HG02852 (cell line): ENCODE results near the gene IFI30.

ENCODE experiments used
- ATAC-seq: cut with Tn5 transposase; IDR thresholded peaks from one replicate; pipeline ENCODE4 v1.9.1; 2021; ENCODE audit warnings: mild to moderate bottlenecking, moderate library complexity; ENCODE audit not compliant: unreplicated experiment

The IFI30 gene

GRCh38 chr19:18170714-18171255, 2.8 kb upstream of the IFI30 start:
- ATAC-seq = no peak

- no peak for ATAC-seq
Observed at GRCh38 chr19:18171605-18172327, 1.8 kb upstream of the IFI30 start.

- no peak for ATAC-seq
Observed at GRCh38 chr19:18172331-18173053, 1.1 kb upstream of the IFI30 start.

GRCh38 chr19:18173054-18173571, 500 bp upstream of the IFI30 start:
- ATAC-seq = no peak

GRCh38 chr19:18174983-18175382, 1.4 kb downstream of the IFI30 start:
- no peak for ATAC-seq

GRCh38 chr19:18176367-18177310, 3.0 kb downstream of the IFI30 start:
- no peak for ATAC-seq

- no peak for ATAC-seq
Observed at GRCh38 chr19:18179957-18180356, 6.3 kb downstream of the IFI30 start.

GRCh38 chr19:18183529-18183928, 9.9 kb downstream of the IFI30 start:
- no peak for ATAC-seq

GRCh38 chr19:18185538-18185937, 11.9 kb downstream of the IFI30 start:
- ATAC-seq = no peak

GRCh38 chr19:18190278-18190677, 16.7 kb downstream of the IFI30 start:
- no peak for ATAC-seq

- ATAC-seq = no peak
Observed at GRCh38 chr19:18191640-18192062, 18.0 kb downstream of the IFI30 start.

GRCh38 chr19:18192673-18193387, 19.2 kb downstream of the IFI30 start, which contains the start of gene MPV17L2:
Gene MPV17L2, plus strand, starts transcription at chr19:18193218. Its CDS starts 64 bp downstream, at chr19:18193282.
- ATAC-seq = peak; percentile 83

- ATAC-seq = peak; percentile 2
Observed at GRCh38 chr19:18193388-18194180, 20.0 kb downstream of the IFI30 start.

- no peak for ATAC-seq
Observed at GRCh38 chr19:18194181-18194530, 20.5 kb downstream of the IFI30 start.

GRCh38 chr19:18194554-18195238, 21.1 kb downstream of the IFI30 start:
- ATAC-seq = no peak

GRCh38 chr19:18196511-18196845, 22.9 kb downstream of the IFI30 start:
- no peak for ATAC-seq

- no peak for ATAC-seq
Observed at GRCh38 chr19:18197306-18197705, 23.7 kb downstream of the IFI30 start.

GRCh38 chr19:18197941-18198340, 24.3 kb downstream of the IFI30 start:
- no peak for ATAC-seq

GRCh38 chr19:18198374-18198773, 24.8 kb downstream of the IFI30 start:
- no peak for ATAC-seq
